Fibroblast of skin of left quadriceps (primary cell): ENCODE results near the gene LAMA2.

Experiments
- DNase-seq, 2 experiments: peaks; one replicate each; pipeline ENCODE4 v3.0.0-alpha.2; 2013; ENCODE audit warnings: low read depth in 2 of 2

The LAMA2 gene

GRCh38 chr6:129307845-129308244 lies 424.9 kb downstream of the LAMA2 start:
- no peak for DNase-seq

DNA sequence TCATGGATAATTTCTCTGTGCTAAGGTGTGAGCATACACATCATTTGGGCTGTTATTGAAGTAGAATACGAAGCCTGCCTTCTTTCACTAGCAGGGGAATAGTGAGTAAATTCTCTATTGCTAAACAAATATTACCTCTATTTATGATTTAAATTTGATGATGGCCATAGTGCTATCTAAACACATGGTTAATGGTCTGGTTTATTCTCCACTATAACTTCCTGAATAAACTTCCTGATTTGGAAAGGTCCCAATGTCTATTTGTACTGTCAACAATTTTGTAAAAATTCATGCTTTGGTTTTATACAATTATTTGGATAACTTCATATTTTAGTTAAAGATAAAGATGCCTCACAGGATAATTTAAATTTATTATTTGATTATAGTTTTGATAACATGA lies 426.2 kb downstream of the LAMA2 start:
- DNase-seq: no peak

DNA sequence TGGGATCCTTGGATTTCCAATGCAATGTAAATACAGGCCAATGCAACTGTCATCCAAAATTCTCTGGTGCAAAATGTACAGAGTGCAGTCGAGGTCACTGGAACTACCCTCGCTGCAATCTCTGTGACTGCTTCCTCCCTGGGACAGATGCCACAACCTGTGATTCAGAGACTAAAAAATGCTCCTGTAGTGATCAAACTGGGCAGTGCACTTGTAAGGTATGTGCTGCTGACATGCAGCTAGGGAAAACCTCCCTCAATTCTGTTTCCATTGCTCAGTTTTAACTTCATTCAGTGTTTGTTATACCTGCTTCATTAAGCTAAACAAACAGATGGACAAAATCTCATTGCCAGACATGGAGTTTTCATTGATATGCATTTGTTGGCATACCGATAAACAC lies 429.9 kb downstream of the LAMA2 start:
- peak; percentile 30 to 40 for DNase-seq

- no peak for DNase-seq
Measured at GRCh38 chr6:129314575-129314974, 431.6 kb downstream of the LAMA2 start.

DNA sequence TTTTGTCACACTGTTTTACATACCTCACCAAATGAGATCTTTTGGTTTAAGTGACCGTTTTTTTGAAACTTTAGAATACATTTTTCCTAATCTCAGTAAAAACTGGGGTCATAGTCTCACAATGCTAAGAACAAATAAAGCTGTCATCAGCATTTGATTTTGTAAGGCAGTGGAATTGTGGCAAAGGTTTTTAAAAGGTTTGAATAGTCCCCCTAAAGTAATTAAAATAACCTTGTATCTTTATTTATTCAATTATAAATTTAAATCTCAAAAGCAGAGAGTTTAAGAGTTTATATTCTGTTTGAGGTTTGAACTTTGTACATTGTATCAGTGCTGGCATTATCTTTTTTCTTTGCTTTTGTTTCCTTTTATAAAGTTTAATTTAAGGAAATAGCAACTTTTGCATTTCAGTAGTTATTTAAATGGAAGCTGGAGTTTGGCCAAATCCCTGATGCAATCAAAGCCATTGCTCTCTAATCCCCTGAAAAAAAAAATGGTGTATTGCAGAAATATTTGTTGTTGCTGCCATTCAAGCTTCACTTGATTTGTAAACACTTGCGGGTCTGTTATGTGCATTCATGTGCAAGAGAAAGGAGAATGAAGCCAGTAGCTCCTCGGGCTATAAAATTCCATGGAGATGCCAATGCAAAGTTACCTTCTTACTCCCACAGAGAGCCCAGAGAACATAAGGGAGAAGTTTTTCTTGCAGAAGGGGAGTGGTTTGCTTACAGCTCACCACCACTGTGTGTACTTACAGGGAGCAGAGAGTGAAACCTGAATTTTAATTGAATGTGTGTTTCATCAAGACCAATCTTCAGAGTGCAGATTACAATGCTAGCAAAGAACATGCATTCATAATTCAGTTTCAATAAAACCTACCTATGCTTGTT lies 435.2 kb downstream of the LAMA2 start:
- DNase-seq: peak; percentile 46 to 47

DNA sequence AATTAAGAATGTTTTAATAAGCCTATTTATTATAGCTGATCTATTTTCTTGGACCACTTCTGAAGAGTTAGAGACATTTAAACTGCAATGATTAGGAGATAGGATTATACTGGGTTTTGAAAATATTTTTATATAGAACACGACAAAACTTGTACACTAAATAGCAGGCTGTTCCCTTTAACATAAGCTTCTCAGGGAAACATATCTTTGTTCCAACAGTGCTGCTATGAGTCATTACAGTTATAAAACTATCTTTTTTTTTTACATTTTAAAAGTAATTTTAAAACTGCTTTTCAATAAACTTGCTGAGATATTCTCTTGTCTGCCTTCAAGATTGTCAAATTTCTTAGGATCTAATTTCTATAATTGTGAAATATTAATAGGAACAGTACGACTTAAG lies 438.0 kb downstream of the LAMA2 start:
- DNase-seq: no peak

DNA sequence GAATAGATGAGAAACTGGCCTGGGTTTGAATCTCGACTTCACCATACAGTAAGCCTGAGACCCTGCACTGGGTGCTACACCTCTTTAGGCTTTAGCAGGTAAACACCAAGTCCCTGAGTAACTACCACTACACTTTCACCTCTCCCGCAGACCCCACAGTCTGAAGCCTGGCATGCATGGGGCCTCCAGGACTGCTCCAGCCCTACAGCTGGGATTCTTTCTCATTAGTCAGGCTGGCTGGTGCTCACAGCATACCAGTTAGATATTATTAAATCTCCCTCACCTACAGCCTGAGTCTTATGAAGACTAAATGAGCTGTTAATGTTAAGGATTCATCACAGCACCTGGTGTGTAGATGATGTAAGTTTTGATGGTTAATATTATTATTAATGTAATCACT lies 438.4 kb downstream of the LAMA2 start:
- no peak for DNase-seq

DNA sequence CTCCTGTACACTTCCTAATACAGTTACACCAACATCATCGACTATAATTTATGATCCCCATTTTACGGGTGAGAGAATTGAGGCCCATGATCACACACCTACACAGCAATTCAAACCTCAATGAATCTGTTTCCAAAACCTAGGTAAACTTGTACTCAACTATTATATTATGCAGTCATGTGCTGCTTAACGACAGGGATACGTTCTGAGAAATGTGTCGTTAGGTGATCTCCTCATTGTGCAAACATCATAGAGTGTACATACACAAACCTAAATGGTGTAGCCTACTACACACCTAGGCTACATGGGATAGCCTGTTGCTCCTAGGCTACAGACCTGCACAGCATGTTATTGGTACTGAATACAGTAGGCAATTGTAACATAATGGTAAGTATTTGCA lies 441.4 kb downstream of the LAMA2 start:
- DNase-seq: no peak

GRCh38 chr6:129329678-129330077 lies 446.7 kb downstream of the LAMA2 start:
- no peak for DNase-seq

DNA sequence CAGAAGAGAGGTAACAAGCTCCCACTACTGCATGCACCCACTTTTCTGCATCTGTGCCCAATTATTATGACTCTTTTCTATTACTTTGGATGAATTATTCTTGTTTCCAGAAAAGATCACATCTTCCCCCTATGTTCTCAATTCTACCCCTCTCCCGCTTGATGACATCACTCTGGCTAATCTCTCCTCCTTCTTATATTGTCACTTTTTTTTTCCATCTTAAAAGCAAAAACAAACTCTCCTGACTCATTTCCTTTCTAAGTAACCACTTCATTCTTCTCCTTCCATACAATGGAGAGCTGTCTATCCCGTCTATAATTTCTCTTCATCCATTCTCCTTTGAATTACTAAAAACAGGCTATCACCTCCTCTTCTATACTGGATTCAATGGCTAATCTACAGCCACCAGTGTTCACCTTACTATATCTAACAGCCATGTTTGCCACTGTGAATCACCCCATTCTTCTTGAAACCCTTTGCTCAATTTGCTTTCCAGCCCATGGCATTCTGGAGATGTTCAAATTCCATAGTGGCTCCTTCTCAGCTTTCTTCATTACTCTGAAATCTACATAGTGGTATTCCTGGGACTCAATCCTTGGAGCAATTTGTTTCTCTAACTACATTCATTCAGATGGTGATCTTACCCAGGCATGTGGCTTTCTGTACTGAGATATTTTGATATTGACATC lies 448.7 kb downstream of the LAMA2 start:
- peak; percentile 25 to 33 for DNase-seq

DNA sequence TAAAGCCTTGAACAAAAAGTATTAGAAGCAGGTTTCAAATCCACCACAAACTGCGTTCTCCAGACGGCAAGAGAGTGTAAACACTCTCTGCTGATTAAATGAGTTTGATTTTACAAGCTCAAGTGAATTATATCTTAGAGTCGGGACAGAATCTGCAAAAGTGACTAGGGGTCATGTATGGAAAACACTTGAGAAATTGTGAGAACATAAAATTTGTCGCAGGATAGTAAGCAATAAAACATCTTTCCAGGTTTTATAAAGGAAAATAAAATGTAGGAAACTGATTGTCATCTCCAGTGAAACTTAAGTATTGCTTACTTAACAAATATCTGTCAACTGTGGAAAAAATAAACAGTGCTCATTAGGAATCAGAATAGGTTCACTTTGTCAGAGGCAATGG lies 452.9 kb downstream of the LAMA2 start:
- DNase-seq: no peak

DNA sequence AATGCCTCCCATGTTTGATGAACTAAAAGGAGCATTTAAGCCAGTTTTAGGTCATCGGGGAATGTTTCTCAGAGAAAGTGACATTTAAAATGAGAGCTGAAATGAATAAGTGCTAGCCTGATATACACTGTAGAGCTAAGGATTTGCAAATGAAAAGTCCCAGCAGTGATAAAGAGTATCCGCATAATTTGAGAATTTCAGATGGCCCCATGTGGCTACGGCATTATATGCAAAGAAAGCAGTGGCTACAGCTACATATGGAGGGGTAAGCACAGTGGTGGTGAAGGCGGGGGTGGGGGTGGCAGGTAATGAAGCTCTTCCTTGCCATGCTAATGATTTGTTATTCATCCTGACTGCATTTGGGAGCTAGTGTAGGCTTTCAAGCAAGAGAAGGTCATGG lies 455.7 kb downstream of the LAMA2 start:
- DNase-seq: no peak

GRCh38 chr6:129340983-129341382 lies 458.0 kb downstream of the LAMA2 start:
- DNase-seq: peak; percentile 37

DNA sequence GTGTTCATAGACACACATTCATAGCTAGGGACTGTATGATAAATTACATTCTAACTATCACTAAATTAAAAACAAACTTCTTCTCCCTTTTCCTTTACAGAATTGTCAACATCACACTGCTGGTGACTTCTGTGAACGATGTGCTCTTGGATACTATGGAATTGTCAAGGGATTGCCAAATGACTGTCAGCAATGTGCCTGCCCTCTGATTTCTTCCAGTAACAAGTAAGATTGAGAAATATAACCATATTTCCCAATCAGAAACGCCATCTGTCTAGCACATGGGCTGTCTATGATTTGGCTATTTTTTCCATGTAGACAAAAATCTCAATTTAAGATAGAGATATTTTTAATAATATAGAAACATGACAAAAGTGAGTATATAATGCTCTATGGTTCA lies 459.3 kb downstream of the LAMA2 start:
- peak; percentile 59 to 64 for DNase-seq

GRCh38 chr6:129342796-129343195 lies 459.9 kb downstream of the LAMA2 start:
- no peak for DNase-seq

DNA sequence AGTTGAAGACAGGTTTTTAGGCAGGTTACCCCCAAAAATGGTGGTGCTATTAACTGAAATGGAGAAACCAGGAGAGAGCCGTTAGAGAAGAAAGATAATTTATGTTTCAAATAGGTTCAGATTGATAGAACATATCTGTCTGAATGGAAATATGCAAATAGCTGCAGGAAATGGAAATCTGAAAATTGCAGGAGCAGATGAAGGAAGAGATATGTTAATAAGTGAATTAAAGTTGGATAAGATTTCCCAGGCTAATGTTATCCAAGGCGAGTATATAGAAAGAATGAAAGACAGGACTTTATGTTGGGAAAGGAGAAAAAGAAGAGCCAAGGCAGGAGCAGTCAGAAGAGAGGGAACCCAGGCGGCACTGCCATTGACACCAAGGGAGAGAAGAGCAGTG lies 461.4 kb downstream of the LAMA2 start:
- no peak for DNase-seq

GRCh38 chr6:129345890-129346289 lies 463.0 kb downstream of the LAMA2 start:
- peak; percentile 57 to 59 for DNase-seq

- no peak for DNase-seq
Measured at GRCh38 chr6:129346964-129347363, 464.0 kb downstream of the LAMA2 start.

DNA sequence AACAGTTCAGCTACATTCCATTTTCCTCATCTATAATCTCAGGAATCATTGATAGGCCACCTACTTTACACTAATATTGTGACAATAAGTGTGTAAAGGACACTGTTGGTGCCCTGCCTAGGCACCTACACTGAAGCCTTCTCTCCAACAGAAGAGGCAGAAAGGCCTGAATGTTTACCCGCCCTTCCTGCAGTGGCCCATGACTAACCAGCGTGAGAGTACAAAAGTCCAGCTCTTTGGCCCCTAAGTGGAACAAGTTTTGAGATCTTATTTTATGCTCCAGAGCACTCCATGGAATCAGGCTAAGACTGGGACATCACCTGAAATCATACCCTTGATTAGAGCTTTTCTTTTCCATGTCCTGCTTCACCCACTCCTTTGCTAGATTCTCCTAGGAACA lies 467.3 kb downstream of the LAMA2 start:
- no peak for DNase-seq

DNA sequence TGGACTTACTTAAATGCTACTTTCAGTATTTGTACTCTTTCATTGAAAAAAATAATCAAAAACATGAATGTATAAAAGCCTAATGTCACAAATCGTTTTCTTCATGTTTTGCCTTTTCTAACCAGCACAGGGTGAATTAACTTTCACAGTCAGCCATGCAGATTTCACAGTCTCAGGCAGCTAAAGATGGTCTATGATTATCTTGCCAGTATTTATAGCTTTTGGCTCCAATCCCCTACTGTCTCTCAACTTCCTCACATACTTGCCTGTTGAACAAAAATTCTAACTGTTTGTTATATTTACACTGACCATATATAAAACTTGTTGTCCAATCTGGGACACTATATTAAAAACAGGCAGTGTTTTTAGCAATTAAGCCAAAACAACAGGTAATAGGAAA lies 468.9 kb downstream of the LAMA2 start:
- no peak for DNase-seq

DNA sequence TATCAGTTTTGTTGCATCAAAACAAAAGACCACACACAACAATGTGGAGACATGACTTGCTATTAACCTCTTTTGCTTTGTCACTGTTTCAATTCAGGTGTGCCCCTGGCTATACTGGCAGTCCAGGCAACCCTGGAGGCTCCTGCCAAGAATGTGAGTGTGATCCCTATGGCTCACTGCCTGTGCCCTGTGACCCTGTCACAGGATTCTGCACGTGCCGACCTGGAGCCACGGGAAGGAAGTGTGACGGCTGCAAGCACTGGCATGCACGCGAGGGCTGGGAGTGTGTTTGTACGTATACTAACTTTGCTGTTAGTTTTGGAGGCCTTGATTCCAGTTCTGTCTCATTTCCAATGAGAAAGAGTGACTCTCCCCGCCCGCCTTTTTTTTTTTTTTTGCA lies 470.1 kb downstream of the LAMA2 start:
- DNase-seq: no peak

DNA sequence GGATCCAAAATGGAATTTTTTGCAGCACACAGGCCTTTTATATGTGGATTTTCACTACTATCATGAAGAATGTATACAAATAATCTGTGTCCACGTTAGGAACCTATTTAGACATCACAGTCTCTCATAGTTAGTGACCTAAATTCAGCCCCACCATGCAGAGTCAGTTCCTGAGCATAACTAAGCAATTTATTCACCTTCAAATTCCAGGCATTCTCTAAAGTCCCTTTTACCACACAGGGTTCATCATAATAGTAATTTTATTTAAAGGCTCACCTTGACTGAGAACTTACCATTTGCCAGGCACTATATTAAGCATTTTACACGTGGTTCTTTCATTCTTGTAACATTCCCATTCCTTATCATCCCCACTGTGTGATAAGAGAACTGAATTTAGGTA lies 473.2 kb downstream of the LAMA2 start:
- no peak for DNase-seq
